ENCODE results near the gene PTPRM. TPM values are rescaled to one million over a fixed set of nuclear protein-coding genes. Genes with fewer than 3 reads are reported as not detected.

The PTPRM gene
- total and polyA plus RNA-seq, 2 of the 8 experiments (the other 6 are each of a cell fraction or from before 2014, with no cell fraction given) = 4.1 to 7.0 TPM

- TF ChIP-seq CTBP2 (IDR thresholded peaks at IDR 0.05; ENCODE audit: borderline replicate concordance, insufficient read depth, insufficient read length, low read length) (no peak), CHD2 (IDR thresholded peaks at IDR 0.05; ENCODE audit: low read length) (no peak), TEAD4 (IDR thresholded peaks at IDR 0.05; ENCODE audit: low read depth, low read length) (no peak), CEBPB (IDR thresholded peaks at IDR 0.05; ENCODE audit: low read depth, low read length) (no peak), NANOG (IDR thresholded peaks at IDR 0.05; ENCODE audit: insufficient read depth, low read depth, low read length, poor library complexity, severe bottlenecking) (no peak), EZH2 (IDR thresholded peaks at IDR 0.05; ENCODE audit: low read depth, low read length, severe bottlenecking) (no peak), SIRT6 (IDR thresholded peaks at IDR 0.05; ENCODE audit: low read length) (no peak), MAFK (IDR thresholded peaks at IDR 0.05; ENCODE audit: low read depth, low read length) (no peak), CHD1 (IDR thresholded peaks at IDR 0.05; ENCODE audit: low read depth, low read length) (no peak)
Measured at GRCh38 chr18:7921938-7922587, 354.9 kb downstream of the PTPRM start (continued).
